Parathyroid adenoma (tissue), 2 donors: ENCODE data around the gene ABI3BP.

Source experiments
- H2AFZ ChIP-seq: fragments of 300-600 bp; sonication (generic); one replicate; pipeline ENCODE4 v1.7.0; 2017; ENCODE audit warnings: antibody characterized with exemption, mild to moderate bottlenecking
- H3K27ac ChIP-seq: fragments of 300-600 bp; sonication (generic); one replicate; pipeline ENCODE4 v1.7.0; 2017
- H3K27me3 ChIP-seq: fragments of 300-600 bp; sonication (generic); one replicate; pipeline ENCODE4 v1.7.0; 2017; ENCODE audit warnings: low read length; ENCODE audit not compliant: control insufficient read depth, insufficient read depth
- H3K36me3 ChIP-seq: fragments of 300-600 bp; sonication (generic); one replicate; pipeline ENCODE4 v1.7.0; 2017; ENCODE audit warnings: low read length; ENCODE audit not compliant: control insufficient read depth, insufficient read depth
- H3K4me1 ChIP-seq: fragments of 300-600 bp; sonication (generic); one replicate; pipeline ENCODE4 v1.7.0; 2017; ENCODE audit warnings: control low read depth
- H3K4me2 ChIP-seq: fragments of 300-600 bp; sonication (generic); one replicate; pipeline ENCODE4 v1.7.0; 2017; ENCODE audit warnings: low read length
- H3K4me3 ChIP-seq: fragments of 300-600 bp; sonication (generic); one replicate; pipeline ENCODE4 v1.7.0; 2017; ENCODE audit warnings: low read depth, low read length
- H3K79me2 ChIP-seq: fragments of 300-600 bp; sonication (generic); one replicate; pipeline ENCODE4 v1.7.0; 2017; ENCODE audit warnings: control low read depth
- H3K9ac ChIP-seq: fragments of 300-600 bp; sonication (generic); one replicate; pipeline ENCODE4 v1.7.0; 2017; ENCODE audit warnings: mild to moderate bottlenecking
- H3K9me3 ChIP-seq: fragments of 300-600 bp; sonication (generic); one replicate; pipeline ENCODE4 v1.7.0; 2017; ENCODE audit warnings: low read length; ENCODE audit not compliant: control insufficient read depth
- CTCF ChIP-seq: fragments of 300-600 bp; sonication (generic); IDR thresholded peaks from one replicate; pipeline ENCODE4 v1.7.0; 2017; ENCODE audit warnings: antibody characterized with exemption, mild to moderate bottlenecking
- donor health status: primary hyperparathyroidism.

ABI3BP gene

GRCh38 chr3:100936931-100937330 is 56.3 kb downstream of the ABI3BP start:
- no peak overlapping the region for H2AFZ ChIP-seq
- H3K79me2 ChIP-seq = no peaks in the 10 kb centered on the region
- H3K27me3 ChIP-seq = no peaks in the 10 kb centered on the region
- no peak overlapping the region for H3K27ac ChIP-seq
- H3K36me3 ChIP-seq = no peaks in the 10 kb centered on the region
- TF ChIP-seq CTCF = no peak
- H3K9ac ChIP-seq = no peak overlapping the region
- H3K9me3 ChIP-seq = no peaks in the 10 kb centered on the region
- H3K4me3 ChIP-seq = no peak overlapping the region
- no peak overlapping the region for H3K4me2 ChIP-seq
- no peaks in the 10 kb centered on the region for H3K4me1 ChIP-seq

GRCh38 chr3:100932491-100932890 is 60.7 kb downstream of the ABI3BP start:
- H3K4me2 ChIP-seq = no peak overlapping the region
- no peak overlapping the region for H2AFZ ChIP-seq
- H3K79me2 ChIP-seq = no peaks in the 10 kb centered on the region
- H3K4me1 ChIP-seq = no peaks in the 10 kb centered on the region
- H3K9ac ChIP-seq = no peak overlapping the region
- H3K27ac ChIP-seq = no peak overlapping the region
- no peak overlapping the region for H3K4me3 ChIP-seq
- no peaks in the 10 kb centered on the region for H3K27me3 ChIP-seq
- no peak for TF ChIP-seq CTCF
- H3K36me3 ChIP-seq = no peaks in the 10 kb centered on the region
- H3K9me3 ChIP-seq = no peaks in the 10 kb centered on the region

GRCh38 chr3:100928638-100929428 is 64.4 kb downstream of the ABI3BP start:
- Histone ChIP-seq H3K27ac (no peak overlapping the region), H3K9ac (no peak overlapping the region), H2AFZ (no peak overlapping the region), H3K4me1 (no peaks in the 10 kb centered on the region), H3K36me3 (no peaks in the 10 kb centered on the region), H3K4me2 (no peak overlapping the region), H3K79me2 (no peaks in the 10 kb centered on the region), H3K9me3 (no peaks in the 10 kb centered on the region), H3K4me3 (no peak overlapping the region), H3K27me3 (no peaks in the 10 kb centered on the region)
- no peak for TF ChIP-seq CTCF

- Histone ChIP-seq H3K9ac (no peak overlapping the region), H3K9me3 (no peaks in the 10 kb centered on the region), H3K4me1 (no peaks in the 10 kb centered on the region), H3K27me3 (no peaks in the 10 kb centered on the region), H3K4me3 (no peak overlapping the region), H3K36me3 (no peaks in the 10 kb centered on the region), H3K27ac (no peak overlapping the region), H3K4me2 (no peak overlapping the region), H3K79me2 (no peaks in the 10 kb centered on the region), H2AFZ (no peak overlapping the region)
- no peak for TF ChIP-seq CTCF
Observed at GRCh38 chr3:100927775-100928174, 65.4 kb downstream of the ABI3BP start.
